ENCODE measurements around the gene SMAD6. TPM values are rescaled to one million over a fixed set of nuclear protein-coding genes. Genes with fewer than 3 reads are reported as not detected.
A peak's percentile ranks its signal among the peaks of the same experiment; 100 is the strongest.

The SMAD6 gene
- total and polyA plus RNA-seq, 2 of the 4 experiments (the other 2 are of a cell fraction): 4.8 to 8.5 TPM

DNA sequence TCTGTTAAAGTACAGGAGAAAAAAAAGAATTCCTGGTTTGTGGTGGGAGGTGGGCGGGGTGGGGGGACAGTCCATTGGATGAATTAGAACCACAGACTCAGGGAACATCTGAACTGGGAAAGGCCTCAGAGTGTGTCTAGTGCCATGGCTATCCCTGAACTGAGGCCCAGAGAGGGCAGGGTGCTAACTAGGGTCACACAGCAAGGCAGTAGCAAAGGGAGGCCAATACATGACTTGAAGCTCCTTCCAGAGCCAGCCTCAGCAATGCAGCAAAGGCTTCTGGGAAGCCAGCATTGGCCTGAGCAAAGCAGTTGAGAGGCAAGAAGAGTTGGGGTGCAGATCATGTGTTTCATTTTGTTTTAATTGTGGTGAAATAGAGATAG lies 85.4 kb downstream of the SMAD6 start:
- Histone ChIP-seq H2AK9ac (replicated peaks; ENCODE audit: low read depth, low read length, poor library complexity) (peak overlapping the region; percentile 35), H3K56ac (ENCODE audit: extremely low read depth, insufficient read depth, low read length) (peak overlapping the region; percentile 28; the same call in 1 of the 2 replicates), H2BK15ac (ENCODE audit: low read depth, low read length) (peak overlapping the region; percentile 82; the same call in 1 of the 3 replicates), H3K36me3 (ENCODE audit: control insufficient read depth, insufficient read depth, low read length) (0 out of 2 replicates have a peak, but pooled peaks cover 1% of the 10 kb centered on the region), H3K4me2 (ENCODE audit: low read depth, low read length) (no peak overlapping the region), H3K4ac (ENCODE audit: low read depth, low read length) (peak overlapping the region; percentile 99), H3K79me1 (ENCODE audit: low read depth in 1 of 2, low read length in 2 of 2) (peaks cover 5 to 38% of the 10 kb centered on the region in 2 experiments; a peak in 3 of 4 replicates), H3K9ac (ENCODE audit: low read depth, low read length) (no peak overlapping the region), H3K27ac (ENCODE audit: insufficient read depth, low read length) (peak overlapping the region; percentile 39), H3K23ac (ENCODE audit: low read depth, low read length) (peak overlapping the region; percentile 69), H2BK120ac (ENCODE audit: low read depth, low read length) (peak overlapping the region; percentile 98), H2AK5ac (ENCODE audit: low read depth, low read length) (peak overlapping the region; percentile 87), H4K91ac (ENCODE audit: insufficient read depth, low read depth, low read length) (peak overlapping the region; percentile 93), H2BK20ac (ENCODE audit: low read depth, low read length) (peak overlapping the region; percentile 96), H3K18ac (ENCODE audit: low read depth, low read length) (peak overlapping the region; percentile 32; the same call in 1 of the 2 replicates), H2AFZ (replicated peaks; ENCODE audit: low read length, poor library complexity) (peak overlapping the region; percentile 9), H3K27me3 (ENCODE audit: control insufficient read depth, insufficient read depth, low read length) (no peaks in the 10 kb centered on the region), H2BK5ac (ENCODE audit: low read depth, low read length, poor library complexity, severe bottlenecking) (peak overlapping the region; percentile 75), H3K14ac (replicated peaks; ENCODE audit: low read depth, low read length) (peak overlapping the region; percentile 71), H4K8ac (ENCODE audit: low read depth in 2 of 2, low read length in 2 of 2) (peak overlapping the region; percentile 23 to 88; a peak in 3 of 4 replicates), H3K4me1 (ENCODE audit: control insufficient read depth, insufficient read depth, low read length) (peaks cover 53% of the 10 kb centered on the region), H3K4me3 (ENCODE audit: insufficient read depth, low read depth, low read length) (no peak overlapping the region), H3K9me1 (ENCODE audit: insufficient read depth, low read length) (peaks cover 54% of the 10 kb centered on the region), H4K20me1 (ENCODE audit: insufficient read depth, low read length) (no peaks in the 10 kb centered on the region), H3K9me3 (ENCODE audit: control insufficient read depth, insufficient read depth, low read length) (no peaks in the 10 kb centered on the region), H4K5ac (ENCODE audit: low read depth, low read length) (peak overlapping the region; percentile 69; the same call in 1 of the 2 replicates)
- intact Hi-C loops (cut with micrococcal nuclease) (loop anchor here (5.0 kb wide), 2 partner anchors 80 to 165 kb away; no protein-coding TSS in a partner anchor), dilution Hi-C loops (cut with HindIII; ENCODE audit: low sequenced_read_pairs, unreplicated experiment) (no loop called here), in situ Hi-C loops (cut with MboI; ENCODE audit: low sequenced_read_pairs) (no loop called here)
- BruUV-seq (replicated peaks): no TSS peak
- 100% methylated on average over 1 of the region's 1 CpG; no CpG with 5 or more reads in 1 of the 2 experiments for WGBS, 2 experiments (ENCODE audit: extremely low coverage in 2 of 2, insufficient read length in 1 of 2)
- ChIA-PET POLR2A (ENCODE audit: unreplicated experiment) (no interaction called here), CTCF (no interaction called here)
- DNase-seq (no peak), ATAC-seq (ENCODE audit: low read depth) (no peak)
- TF ChIP-seq RCOR1 (IDR thresholded peaks at IDR 0.05; ENCODE audit: insufficient replicate concordance, low read length): no peak
- no peak for TF ChIP-seq CHD1 (IDR thresholded peaks at IDR 0.05; ENCODE audit: low read depth, low read length)

Measured in IMR-90 (cell line).